Glomerular endothelial cell (primary cell): Measurements from ENCODE around the gene PGGHG. TPM values are rescaled to one million over a fixed set of nuclear protein-coding genes. Genes with fewer than 3 reads are reported as not detected.
"Not testable (repeated sequence)": the region's sequence is repeated elsewhere in the genome, so short reads cannot be mapped to it uniquely, and the experiment has no call there.

Experiments used
- DNase-seq: peaks from one replicate; pipeline ENCODE4 v3.0.0-alpha.2; 2011; ENCODE audit warnings: low read depth, low spot score; ENCODE audit errors: extremely low read depth
- total RNA-seq: library from RNA; depleted of rRNA; stranded (reverse); fragments of >200 nt; gene quantifications from 2 replicates; pipeline ENCODE4 v1.2.3, GENCODE V29; 2015

The PGGHG gene
- total RNA-seq, 1 donor from 2014 or later: 40.7 TPM

DNA sequence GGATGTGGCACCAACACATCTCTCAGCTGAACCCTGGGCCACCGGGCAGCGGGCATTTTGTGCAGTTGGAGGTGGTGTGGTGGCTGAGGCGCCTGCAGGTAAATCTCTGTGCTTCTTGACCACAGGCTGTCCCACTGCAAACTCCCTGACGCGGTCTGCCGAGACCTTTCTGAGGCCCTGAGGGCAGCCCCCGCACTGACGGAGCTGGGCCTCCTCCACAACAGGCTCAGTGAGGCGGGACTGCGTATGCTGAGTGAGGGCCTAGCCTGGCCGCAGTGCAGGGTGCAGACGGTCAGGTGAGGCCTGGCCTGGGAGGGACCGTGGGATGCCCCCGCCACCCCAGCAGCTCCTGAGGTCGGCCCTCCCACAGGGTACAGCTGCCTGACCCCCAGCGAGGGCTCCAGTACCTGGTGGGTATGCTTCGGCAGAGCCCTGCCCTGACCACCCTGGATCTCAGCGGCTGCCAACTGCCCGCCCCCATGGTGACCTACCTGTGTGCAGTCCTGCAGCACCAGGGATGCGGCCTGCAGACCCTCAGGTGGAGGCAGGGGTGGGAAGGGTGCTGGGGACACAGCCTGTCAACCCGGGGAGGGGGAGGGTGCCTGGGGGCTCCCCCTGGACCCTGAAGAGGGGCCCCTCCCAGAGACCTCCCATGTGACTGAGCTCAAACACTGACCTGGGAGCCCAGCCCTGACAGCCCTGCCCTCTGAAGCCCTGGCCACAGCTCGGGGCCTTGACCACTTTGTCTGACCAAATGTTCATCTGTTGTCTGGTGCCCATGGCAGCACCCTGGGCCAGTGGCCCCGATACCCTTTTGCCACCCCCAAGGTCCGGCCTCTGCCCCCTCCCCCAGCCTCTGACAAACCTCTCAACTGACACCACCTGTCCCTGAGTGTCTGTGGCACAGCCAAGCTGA lies 4.6 kb upstream of the PGGHG start:
- DNase-seq: no peak

DNA sequence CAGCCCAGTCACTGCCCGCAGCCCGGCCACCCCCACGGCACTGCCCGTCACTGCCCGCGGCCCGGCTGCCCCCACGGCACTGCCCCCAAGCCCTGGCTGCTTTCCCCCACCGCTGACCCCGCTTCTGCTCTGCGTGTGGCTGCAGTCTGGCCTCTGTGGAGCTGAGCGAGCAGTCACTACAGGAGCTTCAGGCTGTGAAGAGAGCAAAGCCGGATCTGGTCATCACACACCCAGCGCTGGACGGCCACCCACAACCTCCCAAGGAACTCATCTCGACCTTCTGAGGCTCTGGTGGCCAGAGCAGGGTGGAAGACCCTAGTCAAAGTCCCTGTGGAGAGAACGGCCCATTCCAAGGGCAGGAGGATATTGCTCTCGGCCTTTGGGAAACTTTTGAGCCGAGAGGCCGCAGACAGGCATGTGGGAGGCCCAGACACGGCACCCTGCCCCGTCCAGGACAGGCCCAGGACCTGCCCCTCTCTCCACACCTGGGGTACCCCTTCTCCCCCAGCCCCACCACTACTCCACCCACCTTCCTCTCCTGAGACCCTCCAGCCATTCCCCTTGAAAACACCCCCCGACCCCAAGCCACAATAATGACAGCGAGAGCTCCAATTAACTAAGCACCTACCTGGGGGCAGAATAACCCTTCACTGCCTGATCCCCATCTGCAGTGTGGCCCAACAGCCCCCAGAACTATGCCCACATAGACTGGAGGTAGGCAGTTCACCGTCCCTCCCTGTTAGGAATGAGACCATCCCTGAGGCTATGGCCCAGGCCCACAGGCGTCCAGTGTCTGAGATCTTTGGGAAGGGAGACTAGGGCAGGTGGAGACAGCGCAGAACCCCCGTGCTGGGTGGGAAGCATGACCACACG lies 3.7 kb upstream of the PGGHG start:
- no peak for DNase-seq

DNA sequence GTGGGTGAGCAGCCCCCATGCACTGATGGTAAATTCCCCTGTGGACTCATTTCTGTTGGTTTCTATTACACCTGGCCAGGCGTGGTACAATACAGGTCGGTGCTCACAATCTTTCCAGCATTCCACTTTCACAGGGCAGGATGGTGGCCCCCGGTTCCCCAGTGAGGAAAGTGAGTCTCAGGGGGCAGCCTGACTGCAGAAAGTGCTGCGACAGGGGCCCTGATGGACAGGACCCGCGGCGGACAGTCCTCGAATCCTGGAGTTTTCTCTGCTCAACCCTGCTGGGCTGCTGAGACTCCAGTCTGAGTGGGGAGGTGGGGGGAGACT lies 3.1 kb upstream of the PGGHG start:
- DNase-seq: no peak

DNA sequence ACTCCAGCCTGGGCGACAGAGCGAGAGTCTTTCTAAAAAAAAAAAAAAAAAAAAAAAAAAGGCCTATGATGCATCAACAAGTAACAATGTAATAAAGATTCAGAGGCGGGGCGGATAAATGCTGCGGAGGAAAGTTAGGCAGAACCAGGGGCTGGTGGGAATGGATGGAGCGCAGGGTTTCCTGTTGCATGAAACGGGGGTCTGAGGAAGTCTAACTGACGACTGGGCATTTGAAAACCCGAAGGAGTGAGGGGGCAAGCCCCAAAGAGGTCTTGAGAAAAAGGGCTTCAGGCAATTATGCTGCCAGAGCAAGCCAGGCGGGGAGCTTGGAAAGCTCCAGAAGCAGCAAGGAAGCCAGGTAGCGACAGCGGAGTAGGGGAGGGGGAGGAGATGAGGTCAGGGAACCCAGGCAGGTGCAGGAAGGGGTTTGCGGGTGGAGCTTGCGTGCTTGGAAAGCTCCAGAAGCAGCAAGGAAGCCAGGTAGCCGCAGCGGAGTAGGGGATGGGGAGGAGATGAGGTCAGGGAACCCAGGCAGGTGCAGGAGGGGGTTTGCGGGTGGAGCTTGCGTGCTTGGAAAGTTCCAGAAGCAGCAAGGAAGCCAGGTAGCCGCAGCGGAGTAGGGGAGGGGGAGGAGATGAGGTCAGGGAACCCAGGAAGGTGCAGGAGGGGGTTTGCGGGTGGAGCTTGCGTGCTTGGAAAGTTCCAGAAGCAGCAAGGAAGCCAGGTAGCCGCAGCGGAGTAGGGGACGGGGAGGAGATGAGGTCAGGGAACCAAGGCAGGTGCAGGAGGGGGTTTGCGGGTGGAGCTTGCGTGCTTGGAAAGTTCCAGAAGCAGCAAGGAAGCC lies 1.7 kb upstream of the PGGHG start:
- not testable (repeated sequence) for DNase-seq

DNA sequence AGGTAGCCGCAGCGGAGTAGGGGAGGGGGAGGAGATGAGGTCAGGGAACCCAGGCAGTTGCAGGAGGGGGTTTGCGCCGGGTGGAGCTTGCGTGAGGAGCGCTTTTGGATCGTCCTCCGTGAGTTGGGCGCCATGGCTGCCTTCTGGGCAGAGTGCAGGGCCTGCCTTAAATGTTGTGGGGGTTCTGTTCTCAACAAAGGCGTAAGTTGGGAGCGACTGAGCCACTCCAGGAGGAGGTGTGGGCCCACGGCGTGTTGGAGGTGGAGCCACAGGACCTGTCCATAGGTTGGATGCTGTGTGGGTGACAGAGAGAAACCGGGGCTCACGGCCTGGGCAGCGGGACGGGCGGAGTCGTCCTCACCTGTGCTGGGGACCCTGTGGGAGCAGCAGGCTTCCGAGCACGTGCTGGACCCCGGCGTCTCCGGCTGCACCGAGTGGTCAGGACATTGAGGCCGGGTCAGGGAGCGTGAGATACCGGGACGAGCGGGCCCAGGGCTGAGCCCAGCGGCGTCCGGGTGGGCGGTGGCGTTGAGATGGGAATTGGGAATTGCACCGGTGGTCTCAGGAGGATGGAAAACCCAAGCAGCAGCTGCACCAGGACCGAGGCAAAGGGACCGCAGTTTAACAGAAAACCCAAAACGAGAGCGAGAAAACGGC lies 977 bp upstream of the PGGHG start:
- no peak for DNase-seq

DNA sequence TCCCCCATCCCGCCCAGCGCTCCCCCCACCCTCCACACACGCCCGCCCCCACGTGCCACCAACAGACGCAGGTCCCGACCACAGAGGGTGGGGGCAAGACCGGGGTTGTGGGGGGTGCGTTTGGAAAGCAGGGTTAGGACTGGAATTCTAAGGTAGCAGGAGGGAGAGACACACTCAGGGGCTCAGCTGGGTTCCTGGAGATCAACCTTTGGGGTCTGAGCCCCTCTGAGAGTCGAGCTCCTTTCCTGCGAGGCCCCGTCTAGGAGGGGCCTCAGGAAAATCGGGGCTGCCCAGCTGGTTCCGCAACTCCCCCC lies 429 bp downstream of the PGGHG start:
- no peak for DNase-seq

DNA sequence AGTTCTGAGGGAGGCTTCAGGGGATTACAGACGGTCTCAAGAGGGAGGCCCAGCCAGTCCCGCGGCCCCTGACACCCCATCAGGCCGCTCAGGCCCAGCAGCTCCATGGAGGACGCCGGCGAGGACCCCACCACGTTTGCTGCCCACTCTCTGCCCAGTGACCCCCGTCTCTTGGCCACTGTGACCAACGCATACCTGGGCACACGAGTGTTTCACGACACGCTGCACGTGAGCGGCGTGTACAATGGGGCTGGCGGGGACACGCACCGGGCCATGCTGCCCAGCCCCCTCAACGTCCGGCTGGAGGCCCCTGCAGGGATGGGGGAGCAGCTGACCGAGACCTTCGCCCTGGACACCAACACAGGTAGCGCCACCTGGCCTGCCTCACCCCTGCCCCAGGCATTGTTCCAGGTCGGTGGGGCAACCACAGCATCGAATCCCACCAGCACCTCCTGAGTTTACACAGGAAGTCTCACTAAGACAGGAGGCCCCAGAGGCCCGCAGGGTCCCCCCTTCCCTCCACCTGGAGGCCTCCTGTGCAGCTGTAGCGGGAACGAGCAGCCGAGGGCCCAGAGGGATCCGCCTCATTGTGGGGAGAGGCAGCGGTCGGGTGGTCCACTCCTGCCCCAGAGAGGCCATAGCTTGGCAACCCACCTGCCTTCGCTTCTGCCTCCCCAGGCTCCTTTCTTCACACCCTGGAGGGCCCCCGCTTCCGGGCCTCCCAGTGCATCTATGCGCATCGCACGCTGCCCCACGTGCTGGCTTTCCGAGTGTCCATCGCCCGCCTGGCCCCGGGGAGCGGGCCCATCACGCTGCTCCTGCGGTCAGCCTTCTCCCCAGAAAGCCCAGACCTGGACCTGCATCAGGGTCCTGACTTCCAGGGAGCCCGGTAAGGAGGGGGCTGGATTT lies 1.0 kb downstream of the PGGHG start:
- no peak for DNase-seq

DNA sequence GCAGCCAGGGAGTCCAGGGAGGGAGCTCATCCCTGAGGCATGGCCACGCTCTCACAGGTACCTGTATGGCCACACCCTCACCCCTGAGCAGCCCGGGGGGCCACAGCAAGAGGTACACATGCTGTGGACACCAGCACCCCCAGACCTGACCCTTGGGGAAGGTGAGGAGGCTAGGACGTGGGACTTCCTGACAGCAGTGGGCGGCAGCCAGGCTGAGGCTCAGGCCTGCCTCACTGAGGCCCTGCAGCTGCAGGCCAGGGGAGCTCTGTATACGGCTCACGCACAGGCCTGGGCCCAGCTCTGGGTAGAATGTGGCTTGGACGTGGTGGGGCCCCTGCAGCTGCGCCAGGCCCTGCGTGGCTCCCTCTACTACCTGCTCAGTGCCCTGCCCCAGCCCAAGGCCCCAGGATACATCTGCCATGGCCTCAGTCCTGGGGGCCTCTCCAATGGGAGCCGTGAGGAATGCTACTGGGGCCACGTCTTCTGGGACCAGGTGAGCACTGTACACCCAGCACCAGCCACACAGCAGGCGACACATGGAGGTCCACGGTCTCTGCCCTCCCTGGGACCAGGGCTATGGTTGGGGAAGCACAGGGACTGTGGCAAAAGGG lies 1.8 kb downstream of the PGGHG start:
- DNase-seq: no peak

DNA sequence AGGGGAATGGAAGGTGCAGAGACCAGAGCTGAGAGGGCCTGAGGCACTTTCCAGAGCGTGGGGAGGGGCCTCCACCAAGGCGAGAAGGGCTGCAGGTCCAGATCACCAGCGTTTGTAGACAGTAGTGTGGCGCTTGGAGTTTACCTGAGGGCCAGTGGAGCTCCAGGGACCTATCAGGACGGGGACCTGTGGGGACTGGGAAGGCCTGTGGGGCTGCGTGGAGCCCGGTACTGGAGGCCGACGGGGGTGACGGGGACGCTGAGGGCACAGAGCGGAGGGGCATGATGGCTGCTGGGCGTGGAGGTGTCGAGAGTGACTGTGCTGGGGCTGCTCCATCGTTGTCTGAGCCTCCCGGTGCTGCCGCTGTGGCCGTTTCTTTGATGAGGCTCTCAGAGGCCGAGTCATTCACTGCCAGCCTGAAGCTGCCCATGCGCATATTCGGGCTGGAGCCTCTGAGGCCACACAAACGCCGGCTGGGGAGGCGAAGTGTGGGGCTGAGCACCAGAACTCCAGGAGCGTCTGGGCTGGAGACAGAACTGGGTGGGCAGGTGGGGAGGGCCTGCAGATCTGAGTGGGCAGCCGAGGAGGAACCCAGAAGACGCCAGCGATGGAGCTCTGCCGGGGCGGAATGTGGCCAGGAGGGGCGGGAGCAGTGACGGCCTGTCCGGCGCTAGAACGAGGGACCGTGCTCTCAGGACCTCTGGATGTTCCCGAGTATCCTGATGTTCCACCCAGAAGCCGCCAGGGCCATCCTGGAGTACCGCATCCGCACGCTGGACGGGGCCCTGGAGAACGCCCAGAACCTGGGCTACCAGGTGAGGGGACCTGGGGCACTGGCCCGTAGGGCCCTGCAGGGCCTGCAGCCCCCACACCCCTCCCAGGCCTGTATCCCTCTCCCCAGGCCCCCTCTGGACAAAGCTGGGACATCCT lies 2.6 kb downstream of the PGGHG start:
- DNase-seq: no peak

DNA sequence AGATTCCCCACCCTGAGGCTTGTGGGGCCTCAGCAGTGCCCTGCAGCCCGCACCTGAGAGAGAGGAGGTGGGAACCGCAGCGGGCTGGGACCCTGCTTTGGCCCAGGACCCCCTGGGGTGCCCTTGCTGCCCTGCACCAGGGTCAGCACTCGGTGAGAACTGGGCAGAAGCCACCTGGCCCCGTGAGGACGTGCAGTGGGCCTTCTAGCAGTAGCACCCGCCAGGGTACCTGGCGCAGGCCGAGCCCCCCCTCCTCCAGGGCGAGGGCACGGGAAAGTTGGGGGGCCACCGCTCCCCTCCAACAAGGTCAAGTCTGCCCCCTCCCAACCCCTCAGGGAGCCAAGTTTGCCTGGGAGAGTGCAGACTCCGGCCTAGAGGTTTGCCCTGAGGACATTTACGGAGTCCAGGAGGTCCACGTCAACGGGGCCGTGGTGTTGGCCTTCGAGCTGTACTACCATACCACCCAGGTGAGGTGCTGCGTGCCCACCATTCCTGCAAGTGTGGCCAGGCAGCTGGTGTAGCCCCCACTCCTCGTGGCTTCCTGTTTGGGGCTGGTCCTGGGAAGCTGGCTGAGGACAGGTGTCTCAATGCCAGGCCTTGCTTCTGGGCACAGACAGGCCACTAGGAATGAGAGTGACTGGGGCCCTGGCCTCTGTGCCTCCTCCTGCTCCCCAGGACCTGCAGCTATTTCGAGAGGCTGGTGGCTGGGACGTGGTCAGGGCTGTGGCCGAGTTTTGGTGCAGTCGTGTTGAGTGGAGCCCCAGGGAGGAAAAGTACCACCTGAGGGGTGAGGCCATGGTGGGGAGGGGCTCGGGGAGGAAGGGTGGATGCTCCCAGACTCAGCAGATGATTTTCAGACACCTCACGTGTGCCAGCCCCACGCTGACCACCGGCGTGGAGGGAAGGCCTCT lies 3.5 kb downstream of the PGGHG start:
- no peak for DNase-seq

DNA sequence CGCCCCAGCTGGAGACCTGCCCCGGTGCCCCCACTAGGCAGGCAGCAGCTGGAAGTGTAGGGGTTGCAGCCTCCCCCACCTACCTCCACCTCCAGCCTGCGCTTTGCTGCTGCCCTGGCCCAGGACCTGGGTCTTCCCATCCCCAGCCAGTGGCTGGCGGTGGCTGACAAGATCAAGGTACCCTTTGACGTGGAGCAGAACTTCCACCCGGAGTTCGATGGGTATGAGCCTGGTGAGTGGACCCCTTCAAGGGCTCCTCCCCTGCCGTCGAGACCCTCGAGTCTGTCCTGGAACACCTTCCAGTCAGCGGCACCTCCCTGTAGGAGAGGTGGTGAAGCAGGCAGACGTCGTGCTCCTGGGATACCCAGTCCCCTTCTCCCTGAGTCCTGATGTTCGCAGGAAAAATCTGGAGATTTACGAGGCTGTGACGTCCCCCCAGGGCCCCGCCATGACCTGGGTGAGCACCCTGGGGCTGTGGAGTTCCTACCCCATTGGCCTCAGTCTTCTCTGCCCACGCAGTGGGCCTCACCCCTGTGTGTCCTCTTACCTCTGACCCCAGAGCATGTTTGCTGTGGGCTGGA lies 4.4 kb downstream of the PGGHG start:
- DNase-seq: no peak

DNA sequence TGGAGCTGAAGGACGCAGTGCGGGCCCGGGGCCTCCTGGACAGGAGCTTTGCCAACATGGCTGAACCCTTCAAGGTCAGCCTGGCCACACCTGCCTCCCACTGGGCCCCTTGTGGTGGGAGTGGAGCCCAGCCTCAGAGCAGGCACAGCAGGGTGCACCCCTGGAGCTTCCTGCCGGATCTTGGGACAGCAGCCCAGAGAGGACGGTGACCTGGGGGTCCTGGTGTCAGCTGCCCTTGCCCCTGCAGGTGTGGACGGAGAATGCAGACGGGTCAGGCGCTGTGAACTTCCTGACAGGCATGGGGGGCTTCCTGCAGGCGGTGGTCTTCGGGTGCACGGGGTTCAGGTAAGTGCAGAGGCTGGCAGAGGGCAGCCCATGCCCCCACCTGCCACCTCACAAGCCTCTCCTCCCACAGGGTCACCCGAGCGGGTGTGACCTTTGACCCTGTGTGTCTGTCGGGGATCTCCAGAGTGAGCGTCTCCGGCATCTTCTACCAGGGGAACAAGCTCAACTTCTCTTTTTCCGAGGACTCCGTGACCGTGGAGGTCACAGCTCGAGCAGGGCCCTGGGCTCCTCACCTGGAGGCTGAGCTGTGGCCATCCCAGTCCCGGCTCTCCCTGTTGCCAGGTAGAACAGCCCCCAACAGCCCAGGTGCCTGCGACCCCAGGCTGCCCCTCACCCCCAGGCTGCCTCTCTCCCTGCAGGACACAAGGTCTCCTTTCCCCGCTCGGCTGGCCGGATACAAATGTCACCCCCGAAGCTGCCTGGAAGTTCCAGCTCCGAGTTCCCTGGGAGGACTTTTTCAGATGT lies 5.1 kb downstream of the PGGHG start:
- no peak for DNase-seq

DNA sequence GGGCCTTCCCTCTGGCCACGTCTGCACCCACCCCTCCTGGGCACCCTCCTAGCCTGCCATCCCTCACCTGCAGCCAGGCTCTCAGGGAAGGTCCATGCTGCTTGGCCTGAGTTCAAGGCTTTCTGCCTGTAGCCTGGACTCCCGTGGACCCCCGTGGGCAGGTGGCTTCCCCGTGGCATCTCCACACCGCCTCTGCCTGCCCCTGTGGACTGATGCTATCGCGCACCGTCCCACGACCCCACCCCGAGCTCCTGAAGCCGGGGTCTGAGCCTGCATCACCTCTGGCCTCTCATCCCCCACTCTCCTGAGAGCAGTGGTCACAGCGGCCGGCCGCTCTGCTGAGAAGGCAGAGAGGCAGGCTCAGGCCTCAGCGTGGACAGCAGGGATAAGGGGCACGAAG lies 5.9 kb downstream of the PGGHG start:
- DNase-seq: no peak

DNA sequence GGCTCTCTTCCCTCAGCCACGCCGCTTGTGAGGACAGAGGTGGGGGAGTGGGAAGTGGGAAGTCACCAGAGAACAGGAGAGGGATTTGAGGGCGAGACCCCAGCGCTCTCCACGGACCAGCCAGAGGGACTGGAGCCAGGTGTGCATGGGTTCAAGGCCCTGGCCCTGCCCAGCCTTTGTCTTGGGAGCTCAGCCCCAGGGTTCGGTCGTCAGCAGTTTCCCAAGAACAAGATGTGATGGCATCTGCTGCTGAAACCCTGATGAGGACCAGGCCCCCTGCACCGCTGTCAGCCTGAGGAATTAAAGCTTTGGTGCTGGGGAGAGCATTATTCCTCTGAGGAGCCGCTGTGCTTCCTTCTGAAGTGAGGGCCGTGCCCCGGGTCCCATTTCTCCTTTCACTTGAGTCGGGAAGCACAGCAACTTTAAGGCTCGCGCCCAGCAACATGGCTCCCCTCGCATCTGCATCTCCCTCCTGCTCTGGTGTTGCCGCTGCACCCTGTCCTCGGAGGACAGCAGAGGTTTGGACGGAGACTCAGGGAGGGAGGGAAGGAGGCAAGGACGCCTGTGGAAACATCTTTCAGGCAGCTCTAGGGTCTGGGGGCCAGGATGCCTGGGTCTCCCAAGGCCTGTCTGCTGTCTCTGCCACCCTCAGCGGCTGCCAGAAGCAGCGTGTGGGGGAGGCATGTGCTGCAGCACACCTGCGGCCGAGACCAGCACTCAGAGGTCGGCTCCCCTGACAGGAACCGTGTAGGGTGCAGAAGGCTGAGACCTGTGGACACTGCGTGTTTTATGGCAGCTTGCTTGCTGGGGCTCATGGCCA lies 6.6 kb downstream of the PGGHG start:
- DNase-seq: no peak
